NCI-H2029 (cell line): ENCODE measurements around the gene LRRK1.
"Not testable (repeated sequence)": the region's sequence is repeated elsewhere in the genome, so short reads cannot be mapped to it uniquely, and the experiment has no call there.

Source experiments
- DNase-seq: peaks from one replicate; lab custom pipeline; 2025; lab: John Stamatoyannopoulos, UW

Gene LRRK1

GRCh38 chr15:101092156-101092866 lies 173.2 kb downstream of the LRRK1 start:
- DNase-seq, result no peak

DNA sequence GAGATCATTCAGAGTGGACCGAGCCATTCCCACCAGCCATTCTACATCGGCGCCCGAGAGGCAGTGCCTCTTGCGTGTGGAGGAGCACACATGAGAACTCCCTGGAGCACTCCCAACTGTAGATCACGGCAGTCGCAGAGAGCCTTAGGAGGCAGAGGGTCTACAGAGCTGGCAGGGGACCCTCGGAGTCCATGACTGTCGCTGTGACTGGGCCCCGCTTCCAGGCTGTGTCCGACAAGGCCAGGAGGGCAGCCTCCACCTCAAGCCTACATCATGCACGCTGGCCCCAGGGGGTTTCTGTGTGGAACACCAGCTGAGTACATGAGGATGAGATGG lies 173.7 kb downstream of the LRRK1 start:
- no peak for DNase-seq

- DNase-seq, result no peak
Measured at GRCh38 chr15:101093958-101094357, 174.8 kb downstream of the LRRK1 start.

- DNase-seq, result not testable (repeated sequence)
Measured at GRCh38 chr15:101095796-101096406, 176.7 kb downstream of the LRRK1 start.

DNA sequence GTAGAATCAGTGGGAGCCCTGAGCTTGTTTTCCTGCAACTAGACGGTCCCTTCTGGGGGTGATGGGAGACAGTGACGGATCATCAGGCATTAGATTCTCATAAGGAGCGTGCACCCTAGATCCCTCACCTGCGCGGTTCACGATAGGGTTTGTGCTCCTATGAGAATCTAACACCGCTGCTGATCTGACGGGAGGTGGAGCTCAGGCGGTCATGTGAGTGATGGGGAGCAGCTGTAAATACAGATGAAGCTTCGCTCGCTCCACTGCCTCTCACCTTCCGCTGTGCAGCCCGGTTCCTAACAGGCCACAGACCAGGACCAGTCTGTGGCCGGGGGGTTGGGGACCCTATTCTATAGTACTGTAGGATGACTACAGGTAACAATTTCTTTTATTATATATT lies 178.0 kb downstream of the LRRK1 start:
- no peak for DNase-seq

GRCh38 chr15:101099183-101099582 lies 180.0 kb downstream of the LRRK1 start:
- no peak for DNase-seq

- no peak for DNase-seq
Measured at GRCh38 chr15:101100118-101100517, 181.0 kb downstream of the LRRK1 start.

GRCh38 chr15:101100593-101101442 lies 181.7 kb downstream of the LRRK1 start:
- no peak for DNase-seq

DNA sequence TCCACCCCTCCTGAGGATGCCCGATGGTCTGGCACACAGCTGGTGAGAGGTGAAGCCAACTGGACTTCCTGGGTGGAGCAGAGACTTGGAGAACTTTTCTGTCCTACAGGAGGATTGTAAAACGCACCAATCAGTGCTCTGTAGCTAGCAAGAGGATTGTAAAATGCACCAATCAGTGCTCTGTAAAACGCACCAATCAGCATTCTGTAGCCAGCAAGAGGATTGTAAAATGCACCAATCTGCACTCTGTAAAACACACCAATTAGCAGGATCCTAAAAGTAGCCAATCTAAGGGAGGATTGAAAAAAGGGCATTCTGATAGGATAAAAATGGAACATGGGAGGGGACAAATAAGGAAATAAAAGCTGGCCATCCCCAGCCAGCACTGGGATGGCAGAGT lies 182.5 kb downstream of the LRRK1 start:
- DNase-seq, result no peak

DNA sequence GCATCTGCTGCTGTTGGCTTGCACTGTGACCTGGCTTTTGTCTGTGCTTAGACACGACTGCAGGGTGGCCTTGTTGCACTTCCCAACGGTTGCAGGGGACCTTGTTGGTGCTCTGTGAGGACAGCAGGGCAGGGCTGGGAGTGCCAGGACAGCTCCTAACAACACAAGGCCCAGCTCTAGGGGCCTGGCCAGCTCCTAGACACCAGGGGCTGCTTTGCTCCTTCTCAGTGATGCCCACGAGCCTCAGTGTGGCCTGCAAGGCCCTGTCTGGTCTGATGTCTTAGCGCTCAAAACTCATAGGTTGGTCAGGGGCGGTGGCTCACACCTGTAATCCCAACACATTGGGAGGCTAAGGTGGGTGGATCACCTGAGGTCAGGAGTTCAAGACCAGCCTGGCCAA lies 183.6 kb downstream of the LRRK1 start:
- no peak for DNase-seq

DNA sequence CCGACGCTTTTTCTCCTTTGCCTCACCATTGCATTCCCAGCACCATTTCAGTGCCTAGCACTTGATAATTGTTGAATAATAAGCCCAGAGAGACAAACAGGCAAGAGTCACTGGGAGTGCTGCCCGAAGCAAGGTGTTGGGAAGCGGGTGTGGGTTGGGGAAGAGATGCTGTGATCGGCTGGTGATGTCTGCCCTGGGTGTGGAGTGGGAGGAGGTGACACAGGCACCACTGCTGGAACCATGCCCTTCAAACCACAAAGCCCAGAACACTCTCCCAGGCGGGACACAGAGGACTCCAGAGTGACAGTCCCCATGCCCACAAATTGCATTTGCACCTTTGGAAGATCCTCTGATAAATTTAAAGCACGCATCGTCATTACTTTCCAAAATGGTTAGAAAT lies 184.4 kb downstream of the LRRK1 start:
- DNase-seq, result no peak

DNA sequence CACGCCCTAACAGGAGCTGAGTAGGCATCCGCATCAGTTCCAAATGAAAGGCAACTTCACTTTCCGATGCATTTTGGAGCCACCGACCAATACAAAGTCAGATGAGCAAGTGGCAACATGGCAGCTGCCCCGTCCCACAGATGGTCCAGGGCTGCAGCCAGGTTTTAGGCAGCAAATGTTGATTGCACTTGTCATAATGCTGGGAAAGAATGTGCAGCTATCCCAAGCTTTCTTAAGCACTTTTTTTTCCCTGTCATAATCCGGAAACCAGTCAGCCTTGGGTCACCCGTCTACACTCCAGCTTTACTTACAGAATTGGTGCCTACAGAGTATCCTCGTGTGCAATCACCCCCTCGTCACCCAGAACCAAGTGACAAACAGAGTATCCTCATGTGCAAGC lies 185.0 kb downstream of the LRRK1 start:
- DNase-seq, result no peak

- DNase-seq, result no peak
Measured at GRCh38 chr15:101105059-101105891, 186.1 kb downstream of the LRRK1 start.

DNA sequence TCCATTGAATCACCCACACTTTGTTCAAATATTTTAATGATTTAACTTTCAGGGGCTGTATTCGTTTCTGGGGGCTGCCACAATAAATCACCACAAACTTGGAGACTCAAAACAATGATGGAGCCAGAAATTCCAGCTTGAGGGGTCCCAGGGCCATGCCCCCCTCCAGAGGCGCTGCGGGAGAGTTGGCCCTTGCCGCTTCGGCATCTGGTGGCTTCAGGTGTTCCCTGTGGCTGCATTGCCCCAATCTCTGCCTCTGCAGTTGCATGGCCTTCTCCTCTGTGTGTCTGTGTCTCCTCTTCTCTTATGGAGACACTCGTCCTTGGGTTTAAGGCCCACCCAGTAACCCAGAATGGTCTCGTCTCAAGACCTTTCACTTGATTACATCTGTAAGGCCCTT lies 187.9 kb downstream of the LRRK1 start:
- no peak for DNase-seq

DNA sequence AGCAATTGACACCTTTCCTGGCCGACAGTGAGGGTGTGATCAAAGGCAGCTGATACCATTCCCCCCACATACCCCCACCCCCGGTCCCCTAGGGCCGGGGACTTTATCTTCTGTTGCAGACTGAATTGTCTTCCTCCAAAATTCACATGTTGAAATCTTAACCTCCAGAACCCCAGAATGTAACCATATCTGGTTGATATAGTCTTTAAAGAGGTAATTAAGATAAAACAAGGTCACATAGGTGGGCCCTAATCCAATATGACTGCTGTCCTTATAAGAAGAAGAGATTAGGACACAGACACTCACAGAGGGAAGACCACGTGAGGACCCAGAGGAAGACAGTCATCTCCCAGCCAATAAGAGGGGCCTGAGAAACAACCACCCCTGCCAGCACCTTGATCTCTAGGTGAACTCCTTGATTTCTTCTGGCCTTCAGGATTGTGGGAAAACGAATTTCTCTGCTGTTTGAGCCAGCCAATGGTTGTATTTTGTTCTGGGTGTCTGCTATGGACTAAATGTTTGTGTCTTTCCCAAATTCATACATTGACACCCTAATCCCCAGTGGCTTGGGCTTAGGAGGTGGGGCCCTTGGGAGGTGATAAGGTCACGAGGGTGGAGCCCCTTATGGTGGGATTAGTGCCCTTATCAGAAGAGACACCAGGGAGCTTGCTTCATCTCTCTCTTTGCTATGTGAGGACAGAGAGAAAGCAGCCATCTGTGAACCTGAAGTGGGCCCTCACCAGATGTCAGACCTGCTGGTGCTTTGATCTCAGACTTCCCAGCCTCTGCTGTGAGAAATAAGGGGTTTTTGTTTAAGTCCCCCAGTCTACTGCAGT lies 188.7 kb downstream of the LRRK1 start:
- no peak for DNase-seq

- no peak for DNase-seq
Measured at GRCh38 chr15:101108461-101108775, 189.3 kb downstream of the LRRK1 start.

DNA sequence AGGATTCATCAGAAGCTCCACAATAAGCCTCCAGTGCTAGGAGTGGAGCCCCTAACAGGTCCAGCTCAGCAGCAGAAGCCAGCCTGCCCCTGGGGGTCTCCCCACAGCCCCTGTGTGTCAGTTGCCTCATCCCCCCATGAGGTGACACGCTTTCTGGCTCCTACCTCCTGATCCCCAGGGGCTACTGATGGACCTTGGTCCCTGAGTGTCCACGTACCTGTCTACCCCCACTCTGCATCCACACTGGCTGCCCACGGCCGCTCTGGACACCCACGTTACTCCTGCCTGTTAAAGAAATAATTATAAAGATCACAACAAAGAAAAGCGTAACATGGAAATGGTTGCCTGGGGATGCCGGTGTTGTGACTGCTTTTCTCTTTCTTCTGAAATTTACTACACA lies 189.6 kb downstream of the LRRK1 start:
- DNase-seq, result no peak

GRCh38 chr15:101110681-101111569 lies 191.8 kb downstream of the LRRK1 start:
- no peak for DNase-seq

DNA sequence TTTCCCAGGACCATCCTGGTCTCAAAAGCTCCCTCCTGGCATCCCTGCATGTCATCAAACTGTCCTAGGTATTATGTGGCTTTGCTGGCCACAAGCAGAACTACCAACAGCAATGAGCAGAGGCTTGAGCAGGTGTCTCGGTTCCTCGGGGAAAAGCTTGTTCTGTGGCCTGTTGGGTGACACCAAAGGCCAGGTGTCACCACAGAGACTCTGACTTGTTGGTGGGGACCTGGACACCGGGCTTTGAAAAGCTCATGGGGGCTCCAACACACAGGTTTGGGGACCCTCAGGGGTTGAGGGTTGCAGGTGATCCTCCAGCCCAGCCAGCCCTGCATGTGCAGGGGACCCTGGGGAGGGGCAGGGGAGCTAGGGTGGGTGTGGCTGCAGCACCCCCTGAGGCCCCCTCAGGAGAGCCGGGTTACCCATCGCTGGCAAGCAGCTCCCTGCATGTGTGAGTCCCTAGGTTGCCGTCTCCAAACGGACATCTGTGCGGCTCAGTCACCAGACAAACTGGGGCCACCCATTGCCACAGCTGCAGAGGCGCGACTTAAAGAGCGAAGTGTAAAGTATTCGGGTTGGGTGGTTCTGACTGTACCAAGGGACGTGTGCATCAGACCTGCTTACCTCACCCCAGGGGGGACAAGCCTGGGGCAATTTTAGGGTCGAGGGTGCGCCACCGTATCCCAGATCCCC lies 192.6 kb downstream of the LRRK1 start:
- DNase-seq, result no peak
